ENCODE data around the gene LRRC37B. TPM values are rescaled to one million over a fixed set of nuclear protein-coding genes. Genes with fewer than 3 reads are reported as not detected.
A peak's percentile ranks its signal among the peaks of the same experiment; 100 is the strongest.
"Not testable (repeated sequence)": the region's sequence is repeated elsewhere in the genome, so short reads cannot be mapped to it uniquely, and the experiment has no call there.

The LRRC37B gene
- total RNA-seq, 2 donors from 2014 or later: 9.4 to 18.6 TPM

DNA sequence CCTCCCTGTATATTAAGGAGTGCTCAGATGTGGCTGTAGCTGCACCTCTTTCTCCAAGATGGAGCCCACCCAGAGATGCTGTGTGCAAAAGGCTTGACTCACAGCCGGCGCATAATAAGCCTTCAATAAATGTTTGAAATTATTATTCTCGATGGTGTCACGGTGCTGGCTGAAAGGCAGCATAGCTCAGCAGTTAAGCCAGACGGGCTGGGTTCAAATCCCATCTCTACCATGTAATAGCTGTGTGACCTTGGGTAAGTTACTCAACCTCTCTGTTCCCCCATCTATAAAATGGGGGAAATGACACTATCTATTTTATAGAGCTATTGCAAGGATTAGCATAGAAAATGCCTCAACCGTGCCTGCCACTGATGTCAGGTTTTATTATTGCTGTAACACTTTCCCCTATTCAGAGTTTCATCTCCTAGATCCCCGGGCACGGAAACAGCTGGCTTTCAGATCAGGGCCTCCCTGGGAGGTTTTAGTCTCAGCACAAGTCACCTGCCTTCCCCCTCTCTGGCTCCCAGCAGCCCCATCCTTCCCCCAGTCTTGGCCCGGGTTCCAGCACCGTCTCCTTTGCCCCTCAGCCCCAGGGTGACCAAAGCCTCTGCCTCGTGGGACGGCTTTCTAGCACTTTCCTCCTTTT is 50.4 kb downstream of the LRRC37B start:
- not testable (repeated sequence) for DNase-seq (ENCODE audit: low spot score); H3K36me3 Mint-ChIP-seq; H3K4me3 Mint-ChIP-seq; H3K27ac Mint-ChIP-seq; H3K27me3 Mint-ChIP-seq; H3K4me1 Mint-ChIP-seq (ENCODE audit: low read depth in 2 of 2); H3K9me3 Mint-ChIP-seq; ATAC-seq

DNA sequence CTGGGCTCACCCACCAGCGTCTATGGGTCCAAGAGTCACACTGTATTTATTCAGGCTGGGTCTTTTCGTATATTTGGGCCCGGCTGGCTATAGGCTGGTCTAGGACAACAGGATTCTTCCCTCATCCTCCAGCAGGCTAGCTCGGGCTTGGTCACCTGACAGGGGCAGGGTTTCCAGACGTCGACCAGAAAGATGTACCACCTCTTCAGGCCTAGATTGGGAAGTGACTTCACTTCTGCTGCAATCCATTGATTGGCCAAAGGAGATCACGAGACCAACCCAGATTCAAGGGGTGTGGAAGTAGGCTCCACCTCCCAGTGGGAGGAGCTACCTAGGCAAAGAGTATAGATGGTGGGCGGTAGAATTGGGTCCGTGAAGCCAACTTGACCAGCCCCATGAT is 53.5 kb downstream of the LRRC37B start:
- ATAC-seq: peak; percentile 66 to 78
- not testable (repeated sequence) for H3K4me1 Mint-ChIP-seq (ENCODE audit: low read depth in 2 of 2); H3K4me3 Mint-ChIP-seq; H3K27me3 Mint-ChIP-seq; H3K9me3 Mint-ChIP-seq; H3K36me3 Mint-ChIP-seq; DNase-seq (ENCODE audit: low spot score); H3K27ac Mint-ChIP-seq

DNA sequence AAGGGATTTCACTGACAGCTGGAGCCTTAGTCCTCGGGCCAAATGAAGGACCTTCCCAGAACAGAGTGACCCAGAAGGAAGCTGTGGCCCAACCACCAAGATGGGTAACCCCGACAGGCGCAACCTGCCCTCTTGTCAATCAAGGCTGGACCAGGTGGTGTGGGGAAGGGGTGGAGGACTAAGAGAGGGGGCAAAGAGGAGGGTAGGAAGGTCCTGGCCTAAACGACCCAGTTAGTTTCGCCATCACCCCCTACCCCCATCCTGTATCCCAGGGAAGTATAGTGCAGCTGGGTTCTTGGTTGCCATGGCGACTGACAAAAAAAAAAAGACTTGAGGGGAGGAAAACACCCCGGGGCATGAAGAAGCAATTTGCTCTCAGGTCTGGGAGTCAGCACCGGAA is 54.7 kb downstream of the LRRC37B start:
- not testable (repeated sequence) for DNase-seq (ENCODE audit: low spot score); H3K4me3 Mint-ChIP-seq; H3K27me3 Mint-ChIP-seq; H3K36me3 Mint-ChIP-seq; H3K9me3 Mint-ChIP-seq; H3K4me1 Mint-ChIP-seq (ENCODE audit: low read depth in 2 of 2); ATAC-seq; H3K27ac Mint-ChIP-seq

DNA sequence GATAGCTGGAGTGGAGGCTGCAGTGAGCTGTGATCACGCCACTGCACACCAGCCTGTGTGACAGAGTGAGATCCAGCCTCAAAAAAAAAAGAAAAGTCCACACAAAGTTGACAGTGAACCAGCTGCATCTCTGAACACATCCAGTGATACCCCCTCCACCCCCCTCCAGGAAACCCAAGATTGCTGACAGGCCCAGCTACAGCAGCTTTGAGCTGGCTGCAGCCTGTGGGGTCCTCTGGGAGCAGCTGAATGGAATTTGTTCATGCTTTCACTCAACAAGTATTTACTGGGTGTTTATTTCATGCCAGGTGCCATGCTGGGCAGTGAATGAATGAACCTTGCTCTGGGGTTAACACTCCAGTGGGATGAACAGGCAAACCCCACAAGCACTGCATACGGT is 56.9 kb downstream of the LRRC37B start:
- ATAC-seq; H3K27ac Mint-ChIP-seq; H3K4me1 Mint-ChIP-seq (ENCODE audit: low read depth in 2 of 2); H3K4me3 Mint-ChIP-seq; H3K27me3 Mint-ChIP-seq; DNase-seq (ENCODE audit: low spot score); H3K36me3 Mint-ChIP-seq; H3K9me3 Mint-ChIP-seq: not testable (repeated sequence)

DNA sequence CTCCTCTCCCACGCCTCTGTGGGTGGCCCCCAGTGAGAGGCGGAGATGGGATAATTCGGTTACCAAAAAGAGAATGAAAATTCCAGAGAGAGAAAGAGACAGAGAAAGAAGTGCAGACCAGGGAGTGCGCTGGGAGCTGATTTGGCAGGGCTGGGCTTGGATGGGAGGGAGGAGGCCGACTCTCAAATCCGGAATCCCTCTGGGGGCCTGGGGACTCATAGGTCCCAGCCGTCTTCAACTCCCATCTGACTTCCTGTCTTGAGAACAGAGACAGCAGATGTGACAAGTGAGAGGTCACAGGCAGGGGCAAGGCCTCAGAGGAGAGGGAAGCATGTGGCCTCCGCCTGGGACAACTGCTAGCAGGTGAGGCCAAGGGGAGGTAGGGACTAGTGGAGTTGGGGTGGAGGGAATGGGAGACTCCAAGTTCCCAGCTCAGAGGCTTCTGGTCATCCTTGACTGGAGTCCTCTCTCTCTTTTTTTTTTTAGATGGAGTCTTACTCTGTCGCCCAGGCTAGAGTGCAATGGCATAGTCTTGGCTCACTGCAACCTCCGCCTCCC is 59.0 kb downstream of the LRRC37B start:
- H3K36me3 Mint-ChIP-seq; ATAC-seq; H3K27me3 Mint-ChIP-seq; H3K4me3 Mint-ChIP-seq; H3K4me1 Mint-ChIP-seq (ENCODE audit: low read depth in 2 of 2); H3K27ac Mint-ChIP-seq; H3K9me3 Mint-ChIP-seq; DNase-seq (ENCODE audit: low spot score): not testable (repeated sequence)

DNA sequence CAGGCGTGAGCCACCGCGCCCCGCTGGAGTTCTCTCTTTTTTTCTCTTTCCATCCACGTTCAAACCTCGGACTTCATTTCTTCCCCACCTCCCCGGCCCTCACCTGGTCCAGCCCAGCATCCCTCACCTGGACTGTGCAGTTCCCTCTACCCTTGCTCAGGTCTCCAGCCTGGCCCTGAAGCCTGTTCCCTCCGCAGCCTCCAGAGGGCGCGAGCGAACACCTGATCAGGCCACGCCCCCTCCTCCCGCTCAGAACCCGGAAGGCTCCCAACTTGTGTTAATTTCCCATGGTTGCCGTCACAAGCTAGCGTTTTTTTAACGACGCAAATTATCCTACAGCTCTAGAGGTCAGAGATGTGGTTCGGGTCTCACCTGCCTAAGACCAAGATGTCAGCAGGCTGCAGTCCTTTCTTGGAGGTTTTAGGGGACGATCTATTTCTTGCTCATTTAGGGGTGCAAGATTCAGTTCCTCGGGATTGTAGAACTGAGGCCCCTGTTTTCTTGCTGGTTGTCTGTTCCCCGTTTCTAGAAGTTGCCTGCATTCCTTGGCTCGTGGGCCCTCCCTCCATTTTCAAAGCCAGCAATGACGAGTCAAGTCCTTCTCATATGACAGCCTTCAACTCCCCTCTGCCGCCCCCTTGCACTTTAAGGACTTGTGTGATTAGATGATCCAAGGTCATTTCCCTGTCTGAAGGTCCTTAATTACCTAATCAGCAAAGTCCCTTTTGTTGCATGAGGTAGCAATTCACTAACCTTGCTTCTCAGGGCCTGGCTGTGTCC is 59.9 kb downstream of the LRRC37B start:
- peak overlapping the region; percentile 62 for H3K4me3 Mint-ChIP-seq
- not testable (repeated sequence) for H3K36me3 Mint-ChIP-seq; H3K9me3 Mint-ChIP-seq; DNase-seq (ENCODE audit: low spot score); H3K27me3 Mint-ChIP-seq
- peak; percentile 86 to 90 for ATAC-seq
- peaks cover 0 to 13% of the 10 kb centered on the region in 2 donors for H3K4me1 Mint-ChIP-seq (ENCODE audit: low read depth in 2 of 2)
- H3K27ac Mint-ChIP-seq: peak overlapping the region in 1 of 2 donors; percentile 51

DNA sequence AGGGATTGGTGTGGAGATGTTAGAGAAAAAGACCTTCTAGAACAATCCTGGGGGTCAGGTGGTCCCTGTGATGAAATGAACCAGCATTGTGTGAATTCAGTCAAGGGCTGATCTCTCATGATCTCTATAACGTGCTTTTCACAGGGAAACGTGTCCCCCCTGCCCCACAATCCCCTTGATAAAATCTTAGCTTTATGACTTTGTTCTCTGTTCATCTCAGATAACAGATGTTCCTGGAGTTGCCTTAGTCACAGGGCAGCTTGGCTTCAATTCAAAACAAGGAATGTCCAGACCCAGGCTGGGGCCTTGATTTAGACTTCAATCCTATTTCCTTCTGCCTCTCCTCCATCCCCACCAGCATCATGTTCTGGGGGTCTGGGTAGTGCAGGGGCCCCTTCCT is 61.9 kb downstream of the LRRC37B start:
- H3K4me3 Mint-ChIP-seq; H3K27ac Mint-ChIP-seq; H3K4me1 Mint-ChIP-seq (ENCODE audit: low read depth in 2 of 2): not testable (repeated sequence)

DNA sequence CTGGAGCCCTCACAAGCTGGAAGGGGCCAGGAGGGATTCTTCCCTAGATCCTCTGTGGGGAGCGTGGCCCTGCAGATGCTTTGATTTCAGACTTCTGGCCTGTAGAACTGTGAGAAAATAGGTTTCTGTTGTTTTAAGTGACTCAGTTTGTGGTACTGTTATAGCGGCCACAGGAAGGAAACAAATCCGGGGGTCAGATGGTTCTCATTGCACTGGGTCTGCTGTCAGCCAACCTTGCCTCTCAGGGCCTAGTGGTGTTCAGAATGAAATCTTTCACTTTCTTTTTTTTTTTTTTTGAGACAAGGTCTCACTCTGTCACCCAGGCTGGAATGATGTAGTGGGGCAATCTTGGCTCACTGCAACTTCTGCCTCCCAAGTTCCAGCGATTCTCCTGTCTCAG is 64.8 kb downstream of the LRRC37B start:
- not testable (repeated sequence) for H3K4me1 Mint-ChIP-seq (ENCODE audit: low read depth in 2 of 2); H3K4me3 Mint-ChIP-seq; H3K36me3 Mint-ChIP-seq; H3K9me3 Mint-ChIP-seq; H3K27me3 Mint-ChIP-seq
- H3K27ac Mint-ChIP-seq: peak overlapping the region in 1 of 2 donors; percentile 53
- peak; percentile 98 to 99 for ATAC-seq
- DNase-seq (ENCODE audit: low spot score): peak; percentile 80

More for the DNA sequence above, 61.9 kb downstream of the LRRC37B start:
- not testable (repeated sequence) for H3K9me3 Mint-ChIP-seq; ATAC-seq; DNase-seq (ENCODE audit: low spot score); H3K36me3 Mint-ChIP-seq; H3K27me3 Mint-ChIP-seq

DNA sequence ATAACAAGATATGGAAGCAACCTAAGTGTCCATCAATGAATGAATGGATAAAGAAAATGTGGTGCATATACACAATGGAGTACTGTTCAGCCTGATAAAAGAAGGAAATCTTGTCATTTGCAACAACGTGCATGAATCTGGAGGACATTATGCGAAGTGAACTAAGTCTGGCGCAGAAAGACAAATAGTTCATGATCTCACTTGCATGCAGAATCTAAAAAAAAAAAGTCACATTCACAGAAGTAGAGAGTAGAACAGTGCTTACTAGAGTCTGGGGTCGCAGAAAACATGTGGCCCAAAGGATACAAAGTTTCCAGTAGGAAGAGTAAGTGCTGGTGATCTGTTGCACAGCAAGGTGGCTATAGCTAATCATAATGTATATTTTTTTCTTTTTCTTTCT is 65.9 kb downstream of the LRRC37B start:
- H3K9me3 Mint-ChIP-seq; DNase-seq (ENCODE audit: low spot score); H3K27ac Mint-ChIP-seq; H3K4me3 Mint-ChIP-seq; H3K27me3 Mint-ChIP-seq; H3K4me1 Mint-ChIP-seq (ENCODE audit: low read depth in 2 of 2); ATAC-seq; H3K36me3 Mint-ChIP-seq: not testable (repeated sequence)

DNA sequence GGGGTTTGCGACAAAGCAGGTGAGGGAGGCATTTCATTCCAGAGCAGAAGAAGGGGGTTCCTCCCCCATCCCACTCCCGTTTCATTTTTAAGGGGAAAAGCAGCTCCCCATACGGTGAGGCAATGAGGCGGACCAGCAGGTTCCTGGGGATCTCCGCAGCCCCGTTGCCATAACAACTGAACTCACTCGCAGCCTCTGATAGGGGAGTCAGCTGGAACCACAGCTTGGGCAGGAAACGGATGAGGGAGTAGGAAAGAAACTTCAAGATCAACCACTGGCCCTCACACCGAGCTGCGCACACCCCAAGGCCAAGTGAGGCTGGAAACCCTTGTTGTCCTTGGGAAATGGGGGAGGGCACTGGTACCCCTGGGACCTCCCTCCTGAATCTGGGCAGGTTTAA is 72.6 kb downstream of the LRRC37B start:
- peak overlapping the region; percentile 69 to 87 for H3K27ac Mint-ChIP-seq
- peak; percentile 96 to 97 for ATAC-seq
- H3K4me3 Mint-ChIP-seq: peak overlapping the region; percentile 68
- peak; percentile 88 for DNase-seq (ENCODE audit: low spot score)
- H3K36me3 Mint-ChIP-seq; H3K27me3 Mint-ChIP-seq; H3K4me1 Mint-ChIP-seq (ENCODE audit: low read depth in 2 of 2); H3K9me3 Mint-ChIP-seq: not testable (repeated sequence)

DNA sequence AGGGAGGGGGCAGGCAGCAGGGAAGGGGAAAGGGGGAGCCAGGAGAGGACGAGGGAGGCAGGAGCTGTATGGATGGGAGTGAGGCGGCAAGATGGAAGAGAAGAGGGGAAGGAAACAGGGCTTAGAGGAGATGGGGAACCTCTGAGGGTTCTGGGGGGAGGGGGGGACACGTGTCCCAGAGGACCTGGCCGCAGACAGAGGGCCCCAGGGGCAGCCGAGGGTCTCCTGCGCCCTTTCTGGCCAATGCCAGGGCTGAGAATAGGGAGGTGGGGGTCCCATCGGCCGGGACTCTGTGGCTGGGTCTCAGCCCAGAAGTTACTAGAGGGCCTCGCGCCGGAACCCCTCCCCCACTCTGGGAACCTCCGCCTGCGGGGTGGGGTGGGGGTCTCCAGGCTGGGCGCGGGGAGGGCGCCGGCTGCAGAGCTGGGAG is 76.4 kb downstream of the LRRC37B start:
- not testable (repeated sequence) for ATAC-seq; H3K4me1 Mint-ChIP-seq (ENCODE audit: low read depth in 2 of 2); DNase-seq (ENCODE audit: low spot score); H3K36me3 Mint-ChIP-seq; H3K27me3 Mint-ChIP-seq; H3K9me3 Mint-ChIP-seq; H3K27ac Mint-ChIP-seq
- H3K4me3 Mint-ChIP-seq: peak overlapping the region; percentile 15

DNA sequence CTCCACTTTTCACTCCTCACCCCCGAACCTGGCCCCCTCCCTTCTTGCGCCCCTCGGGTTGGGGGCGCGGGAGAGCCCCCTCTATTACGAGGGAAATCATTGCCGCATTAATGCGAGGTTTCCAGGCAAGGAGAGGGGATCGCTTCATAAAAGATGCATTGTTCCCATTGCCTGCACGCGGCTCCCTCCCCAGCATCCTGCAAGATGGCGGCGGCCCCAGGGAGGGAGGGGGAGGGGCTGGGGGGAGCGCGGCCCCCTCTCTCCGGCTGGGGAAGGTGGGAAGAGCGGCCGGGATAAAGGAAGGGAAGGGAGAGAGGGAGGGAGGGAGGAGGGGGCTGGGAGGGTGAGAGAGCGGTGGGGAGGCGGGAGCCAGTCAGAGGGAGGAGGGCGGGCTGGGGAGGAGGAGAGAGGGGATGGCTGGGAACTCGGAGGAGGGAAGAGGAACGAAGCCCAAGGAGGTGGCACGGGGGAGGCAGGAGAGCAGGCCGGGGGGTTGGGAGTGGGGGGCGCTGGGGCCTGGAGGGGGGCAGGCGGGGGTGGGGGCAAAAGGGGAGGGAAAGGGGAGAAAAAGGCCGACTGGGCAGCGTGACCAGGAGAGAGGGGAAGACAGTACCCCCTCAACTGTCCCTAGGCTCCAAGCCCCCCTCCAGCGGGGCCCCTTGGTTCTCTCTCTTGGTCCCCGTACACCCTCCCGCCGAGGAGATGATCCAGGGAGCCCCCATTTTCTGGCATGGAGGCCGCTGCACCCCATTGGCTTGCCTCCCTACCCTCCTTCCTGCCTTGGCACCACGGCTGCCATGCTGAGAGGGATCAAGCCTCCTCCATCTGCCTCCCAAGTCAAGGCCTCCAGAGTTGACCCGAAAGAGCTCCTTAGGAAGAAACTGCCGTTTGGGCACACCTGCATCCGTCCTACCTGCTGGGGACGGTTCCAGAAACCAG is 77.1 kb downstream of the LRRC37B start:
- H3K4me3 Mint-ChIP-seq; ATAC-seq; DNase-seq (ENCODE audit: low spot score); H3K36me3 Mint-ChIP-seq; H3K27me3 Mint-ChIP-seq; H3K9me3 Mint-ChIP-seq; H3K4me1 Mint-ChIP-seq (ENCODE audit: low read depth in 2 of 2): not testable (repeated sequence)
- H3K27ac Mint-ChIP-seq: peak overlapping the region in 1 of 2 donors; percentile 63

DNA sequence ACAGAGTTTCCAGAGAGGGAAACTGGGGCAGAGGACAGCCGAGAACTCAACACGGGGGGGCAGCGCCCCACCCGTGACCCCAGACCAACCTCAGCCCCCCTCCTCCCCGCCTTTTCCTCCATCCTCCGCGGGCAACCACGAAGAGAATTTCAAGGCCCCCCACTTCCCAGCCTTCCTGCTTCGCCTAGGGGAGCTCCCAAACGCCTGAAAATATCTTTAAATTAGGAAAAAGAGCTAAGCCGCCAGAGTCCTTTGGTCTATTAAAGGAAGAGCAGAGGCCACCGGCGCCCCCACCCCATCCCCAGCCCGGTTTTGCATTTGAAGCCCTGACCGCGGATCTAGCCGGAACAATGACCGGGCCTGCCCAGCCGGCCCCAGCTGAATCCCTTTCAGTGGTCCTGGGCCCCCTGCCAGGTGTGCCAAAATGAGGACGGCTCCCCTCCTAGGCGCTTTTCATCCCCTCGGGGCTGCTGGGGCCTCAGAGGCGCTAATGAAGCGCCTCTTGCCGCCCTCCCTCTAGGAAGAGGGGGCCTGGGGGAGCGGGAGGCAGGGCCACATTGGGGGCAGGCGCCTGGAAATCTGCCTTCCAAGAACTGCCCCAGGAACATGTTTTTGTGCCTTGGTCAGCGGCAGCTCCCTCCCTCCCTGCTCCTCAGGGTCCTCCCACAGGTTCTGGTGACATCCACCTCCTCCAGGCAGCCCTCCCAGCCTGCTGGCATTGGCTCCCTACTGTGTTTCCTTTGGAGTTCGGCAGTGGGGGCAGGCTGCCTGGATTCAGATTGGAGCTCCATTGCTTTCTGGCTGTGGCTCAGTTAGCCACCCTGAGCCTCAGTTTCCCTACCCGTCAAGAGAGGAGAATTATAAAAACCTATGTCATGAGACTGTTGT is 78.0 kb downstream of the LRRC37B start:
- not testable (repeated sequence) for H3K9me3 Mint-ChIP-seq; H3K4me3 Mint-ChIP-seq; H3K4me1 Mint-ChIP-seq (ENCODE audit: low read depth in 2 of 2); H3K36me3 Mint-ChIP-seq; ATAC-seq; H3K27me3 Mint-ChIP-seq
- DNase-seq (ENCODE audit: low spot score): peak; percentile 44
- peak overlapping the region in 1 of 2 donors; percentile 63 for H3K27ac Mint-ChIP-seq

Measured in natural killer cell treated with Interleukin-12 subunit alpha and Interleukin-12 subunit beta and Interleukin-15 and Interleukin-18, amount 100 ng/mL, for 72 hours (primary cell).